ENCODE results near the gene TENM3. TPM values are rescaled to one million over a fixed set of nuclear protein-coding genes. Genes with fewer than 3 reads are reported as not detected.

The TENM3 gene
- total and polyA plus RNA-seq, 2 donors from 2014 or later: 0.58 to 6.8 TPM

- DNase-seq (no peak), FAIRE-seq (no peak)
- H3K4me3 ChIP-seq (ENCODE audit: low read length in 3 of 3): no peak overlapping the region
- H3K27ac ChIP-seq (ENCODE audit: low read depth in 2 of 2, low read length in 2 of 2): no peak overlapping the region
- H3K36me3 ChIP-seq (ENCODE audit: control insufficient read depth in 2 of 3, insufficient read depth in 3 of 3, low read length in 3 of 3): no peaks in the 10 kb centered on the region
- H3K4me1 ChIP-seq (ENCODE audit: control insufficient read depth in 2 of 3, insufficient read depth in 2 of 3, low read depth in 1 of 3, low read length in 3 of 3): no peaks in the 10 kb centered on the region
- TF ChIP-seq CTCF (IDR thresholded peaks at IDR 0.05; ENCODE audit: borderline replicate concordance, extremely low read depth, insufficient read depth): no peak
- no peaks in the 10 kb centered on the region for H3K27me3 ChIP-seq (ENCODE audit: control insufficient read depth, insufficient read depth, low read length)
- intact Hi-C loops (cut with DNase I): no loop called here
- no peak overlapping the region for H3K9ac ChIP-seq (ENCODE audit: low read length in 3 of 3)
- no peaks in the 10 kb centered on the region for H3K9me3 ChIP-seq (ENCODE audit: control insufficient read depth in 2 of 3, insufficient read depth in 1 of 3, low read length in 3 of 3)
These were observed 460.9 kb downstream of the TENM3 start for GRCh38 chr4:182704077-182704476.

- intact Hi-C loops (cut with DNase I): no loop called here
- no peak for TF ChIP-seq CTCF (IDR thresholded peaks at IDR 0.05; ENCODE audit: borderline replicate concordance, extremely low read depth, insufficient read depth)
- no peaks in the 10 kb centered on the region for H3K36me3 ChIP-seq (ENCODE audit: control insufficient read depth in 2 of 3, insufficient read depth in 3 of 3, low read length in 3 of 3)
- DNase-seq (no peak), FAIRE-seq (no peak)
- H3K27me3 ChIP-seq (ENCODE audit: control insufficient read depth, insufficient read depth, low read length): no peaks in the 10 kb centered on the region
- H3K4me1 ChIP-seq (ENCODE audit: control insufficient read depth in 2 of 3, insufficient read depth in 2 of 3, low read depth in 1 of 3, low read length in 3 of 3): no peaks in the 10 kb centered on the region
- no peak overlapping the region for H3K4me3 ChIP-seq (ENCODE audit: low read length in 3 of 3)
- H3K27ac ChIP-seq (ENCODE audit: low read depth in 2 of 2, low read length in 2 of 2): no peak overlapping the region
- no peak overlapping the region for H3K9ac ChIP-seq (ENCODE audit: low read length in 3 of 3)
- no peaks in the 10 kb centered on the region for H3K9me3 ChIP-seq (ENCODE audit: control insufficient read depth in 2 of 3, insufficient read depth in 1 of 3, low read length in 3 of 3)
These were observed 461.7 kb downstream of the TENM3 start for GRCh38 chr4:182704948-182705347.

GRCh38 chr4:182705389-182705788 lies 462.2 kb downstream of the TENM3 start:
- intact Hi-C loops (cut with DNase I): no loop called here
- FAIRE-seq: no peak

More at GRCh38 chr4:182705389-182705788, 462.2 kb downstream of the TENM3 start:
- Histone ChIP-seq H3K4me1 (ENCODE audit: control insufficient read depth in 2 of 3, insufficient read depth in 2 of 3, low read depth in 1 of 3, low read length in 3 of 3) (no peaks in the 10 kb centered on the region), H3K9ac (ENCODE audit: low read length in 3 of 3) (no peak overlapping the region), H3K36me3 (ENCODE audit: control insufficient read depth in 2 of 3, insufficient read depth in 3 of 3, low read length in 3 of 3) (no peaks in the 10 kb centered on the region), H3K27ac (ENCODE audit: low read depth in 2 of 2, low read length in 2 of 2) (no peak overlapping the region), H3K27me3 (ENCODE audit: control insufficient read depth, insufficient read depth, low read length) (no peaks in the 10 kb centered on the region), H3K4me3 (ENCODE audit: low read length in 3 of 3) (no peak overlapping the region), H3K9me3 (ENCODE audit: control insufficient read depth in 2 of 3, insufficient read depth in 1 of 3, low read length in 3 of 3) (no peaks in the 10 kb centered on the region)
- TF ChIP-seq CTCF (IDR thresholded peaks at IDR 0.05; ENCODE audit: borderline replicate concordance, extremely low read depth, insufficient read depth): no peak
- DNase-seq: no peak
